HEK293 (cell line): ENCODE data around the gene DNAJC11.

Experiments used
- CTCF ChIA-PET: fragments of 350-600 bp; formaldehyde crosslinking; extraction: SDS; loops from one replicate; lab custom pipeline; 2021; ENCODE audit warnings: antibody characterized with exemption; lab: Yijun Ruan, JAX
- POLR2A ChIA-PET: fragments of 300-600 bp; formaldehyde crosslinking; extraction: SDS; loops from one replicate; lab custom pipeline; 2020; ENCODE audit warnings: antibody characterized with exemption, inconsistent platforms; lab: Yijun Ruan, JAX
- H3K27ac ChIP-seq: fragments of 200-500 bp; sonication (Bioruptor generic); 2 replicates; pipeline ENCODE4 v1.5.1; 2014; ENCODE audit warnings: low read depth, low read length, control low read depth, inconsistent platforms; ENCODE audit errors: extremely low read depth
- H3K36me3 ChIP-seq, 2 experiments: fragments of 200-500 bp in 1 of 2; sonication (Bioruptor generic) in 1 of 2; 1 replicate in 1 of 2; 2 replicates in 1 of 2; pipeline ENCODE4 v1.5.1; 2014 to 2017; ENCODE audit warnings: inconsistent platforms in 2 of 2, low read length in 2 of 2; ENCODE audit not compliant: control insufficient read depth in 2 of 2, insufficient read depth in 1 of 2
- H3K4me1 ChIP-seq: fragments of 200-500 bp; sonication (Bioruptor generic); 2 replicates; pipeline ENCODE4 v1.5.1; 2014; ENCODE audit warnings: mild to moderate bottlenecking, low read length, inconsistent platforms; ENCODE audit not compliant: control insufficient read depth, insufficient read depth
- H3K4me3 ChIP-seq: 2 replicates; pipeline ENCODE4 v1.5.1; 2011; ENCODE audit warnings: low read depth, mild to moderate bottlenecking, control low read depth, low read length, moderate library complexity
- H3K9me3 ChIP-seq: fragments of 200-500 bp; sonication (Bioruptor generic); 2 replicates; pipeline ENCODE4 v1.5.1; 2014; ENCODE audit warnings: low read depth, low read length, inconsistent platforms; ENCODE audit not compliant: control insufficient read depth, insufficient read depth
- KLF16 ChIP-seq: fragments of 450-650 bp; formaldehyde crosslinking; IDR thresholded peaks from 2 replicates; pipeline ENCODE4 v1.5.1; 2017; ENCODE audit warnings: missing biosample characterization, missing genetic modification characterization
- SP7 ChIP-seq: fragments of 450-650 bp; formaldehyde crosslinking; IDR thresholded peaks from 2 replicates; pipeline ENCODE4 v1.5.1; 2016; ENCODE audit warnings: missing biosample characterization, missing genetic modification characterization
- ZNF112 ChIP-seq: fragments of 450-650 bp; formaldehyde crosslinking; IDR thresholded peaks from 2 replicates; pipeline ENCODE4 v1.5.0; 2017; ENCODE audit warnings: missing biosample characterization, missing genetic modification characterization
- ZNF423 ChIP-seq: fragments of 450-650 bp; formaldehyde crosslinking; IDR thresholded peaks from 2 replicates; pipeline ENCODE4 v1.5.1; 2016; ENCODE audit warnings: missing biosample characterization, missing genetic modification characterization
- ZNF654 ChIP-seq: fragments of 450-650 bp; formaldehyde crosslinking; IDR thresholded peaks from 2 replicates; pipeline ENCODE4 v1.5.1; 2016; ENCODE audit warnings: low read depth, missing biosample characterization, missing genetic modification characterization
- ZNF747 ChIP-seq: fragments of 450-650 bp; formaldehyde crosslinking; IDR thresholded peaks from 2 replicates; pipeline ENCODE4 v1.5.1; 2016; ENCODE audit warnings: missing biosample characterization, missing genetic modification characterization
- ZNF785 ChIP-seq: fragments of 450-650 bp; formaldehyde crosslinking; IDR thresholded peaks from 2 replicates; pipeline ENCODE4 v1.5.1; 2016; ENCODE audit warnings: missing biosample characterization, missing genetic modification characterization
- TF ChIP-seq, protein P1 (sequence below): fragments of 450-650 bp; formaldehyde crosslinking; IDR thresholded peaks from 2 replicates; pipeline ENCODE4 v1.5.1; 2016; ENCODE audit warnings: missing biosample characterization, missing genetic modification characterization
- TF ChIP-seq, protein P2 (sequence below): fragments of 450-650 bp; formaldehyde crosslinking; IDR thresholded peaks from 2 replicates; pipeline ENCODE4 v1.5.1; 2016; ENCODE audit warnings: missing biosample characterization, missing genetic modification characterization, borderline replicate concordance
- TF ChIP-seq, protein P3 (sequence below): fragments of 450-650 bp; formaldehyde crosslinking; IDR thresholded peaks from 2 replicates; pipeline ENCODE4 v1.5.1; 2016; ENCODE audit warnings: missing biosample characterization, missing genetic modification characterization
- TF ChIP-seq, protein P4 (sequence below): fragments of 450-650 bp; formaldehyde crosslinking; IDR thresholded peaks from 2 replicates; pipeline ENCODE4 v1.5.1; 2016; ENCODE audit warnings: missing biosample characterization, missing genetic modification characterization

The DNAJC11 gene

DNA sequence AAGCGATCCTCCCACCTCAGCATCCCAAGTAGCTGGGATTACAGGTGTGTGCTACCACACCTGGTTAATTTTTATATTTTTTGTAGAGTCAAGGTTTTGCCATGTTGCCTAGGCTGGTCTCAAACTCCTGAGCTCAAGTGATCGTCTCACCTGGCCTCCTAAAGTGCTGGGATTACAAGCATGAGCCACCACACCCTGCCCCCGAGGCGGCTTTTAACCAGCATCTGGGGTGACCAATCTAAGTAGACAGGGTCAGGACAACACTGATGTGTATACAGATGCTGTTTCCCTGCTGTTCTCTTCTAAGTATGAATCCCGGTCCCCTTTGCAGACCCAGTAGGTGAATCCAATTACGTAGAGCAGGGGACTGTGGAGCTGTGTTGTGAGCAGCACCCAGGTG, 53.1 kb downstream of the DNAJC11 start:
- Histone ChIP-seq H3K4me1 (no peaks in the 10 kb centered on the region), H3K36me3 (peaks cover 0 to 67% of the 10 kb centered on the region in 2 experiments; a peak in 2 of 3 replicates), H3K9me3 (no peaks in the 10 kb centered on the region), H3K27ac (no peak overlapping the region), H3K4me3 (no peak overlapping the region)
- ChIA-PET CTCF (no interaction called here), POLR2A (no interaction called here)
- TF ChIP-seq, protein P1, sequence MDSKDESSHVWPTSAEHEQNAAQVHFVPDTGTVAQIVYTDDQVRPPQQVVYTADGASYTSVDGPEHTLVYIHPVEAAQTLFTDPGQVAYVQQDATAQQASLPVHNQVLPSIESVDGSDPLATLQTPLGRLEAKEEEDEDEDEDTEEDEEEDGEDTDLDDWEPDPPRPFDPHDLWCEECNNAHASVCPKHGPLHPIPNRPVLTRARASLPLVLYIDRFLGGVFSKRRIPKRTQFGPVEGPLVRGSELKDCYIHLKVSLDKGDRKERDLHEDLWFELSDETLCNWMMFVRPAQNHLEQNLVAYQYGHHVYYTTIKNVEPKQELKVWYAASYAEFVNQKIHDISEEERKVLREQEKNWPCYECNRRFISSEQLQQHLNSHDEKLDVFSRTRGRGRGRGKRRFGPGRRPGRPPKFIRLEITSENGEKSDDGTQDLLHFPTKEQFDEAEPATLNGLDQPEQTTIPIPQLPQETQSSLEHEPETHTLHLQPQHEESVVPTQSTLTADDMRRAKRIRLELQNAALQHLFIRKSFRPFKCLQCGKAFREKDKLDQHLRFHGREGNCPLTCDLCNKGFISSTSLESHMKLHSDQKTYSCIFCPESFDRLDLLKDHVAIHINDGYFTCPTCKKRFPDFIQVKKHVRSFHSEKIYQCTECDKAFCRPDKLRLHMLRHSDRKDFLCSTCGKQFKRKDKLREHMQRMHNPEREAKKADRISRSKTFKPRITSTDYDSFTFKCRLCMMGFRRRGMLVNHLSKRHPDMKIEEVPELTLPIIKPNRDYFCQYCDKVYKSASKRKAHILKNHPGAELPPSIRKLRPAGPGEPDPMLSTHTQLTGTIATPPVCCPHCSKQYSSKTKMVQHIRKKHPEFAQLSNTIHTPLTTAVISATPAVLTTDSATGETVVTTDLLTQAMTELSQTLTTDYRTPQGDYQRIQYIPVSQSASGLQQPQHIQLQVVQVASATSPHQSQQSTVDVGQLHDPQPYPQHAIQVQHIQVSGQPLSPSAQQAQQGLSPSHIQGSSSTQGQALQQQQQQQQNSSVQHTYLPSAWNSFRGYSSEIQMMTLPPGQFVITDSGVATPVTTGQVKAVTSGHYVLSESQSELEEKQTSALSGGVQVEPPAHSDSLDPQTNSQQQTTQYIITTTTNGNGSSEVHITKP, result no peak

DNA sequence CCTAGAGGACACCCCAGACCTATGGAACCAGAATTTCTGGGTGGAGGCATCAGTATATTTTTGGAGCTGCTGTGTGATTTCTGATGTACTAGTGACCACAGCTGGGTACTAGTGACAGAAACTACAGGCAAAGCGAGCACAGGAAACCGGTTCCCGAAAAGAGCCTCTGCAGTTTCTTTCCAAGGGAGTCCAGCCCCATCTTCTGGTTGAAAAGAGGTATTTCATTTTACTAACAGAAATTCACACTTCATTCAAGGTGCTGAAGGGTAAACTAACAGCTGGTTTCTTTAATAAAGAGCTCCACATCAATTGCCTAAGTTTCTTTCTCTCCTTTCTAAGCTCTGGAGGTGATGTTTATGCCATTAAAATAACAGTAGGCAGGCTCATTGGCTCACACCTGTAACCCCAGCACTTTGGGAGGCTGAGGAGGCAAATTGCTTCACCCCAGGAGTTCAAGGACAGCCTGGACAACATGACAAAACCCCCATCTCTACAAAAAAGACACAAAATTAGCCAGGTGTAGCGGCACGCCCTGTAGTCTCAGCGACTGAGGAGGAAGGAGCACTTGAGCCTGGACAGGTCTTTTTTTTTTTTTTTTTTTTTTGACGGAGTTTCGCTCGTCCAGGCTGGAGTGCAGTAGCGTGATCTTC, 55.0 kb downstream of the DNAJC11 start:
- H3K4me3 ChIP-seq, result no peak overlapping the region
- CTCF ChIA-PET, result interaction anchor here (0.6 to 2.9 kb wide), 30 partner anchors 9 to 1007 kb away, joined by 3 to 14 read pairs (median 4); partner anchors contain the start of genes HES2, KLHL21 and NOL9
- no peak overlapping the region for H3K27ac ChIP-seq
- TF ChIP-seq ZNF747 (tag by site-specific recombination), result no peak
- TF ChIP-seq, protein P2, sequence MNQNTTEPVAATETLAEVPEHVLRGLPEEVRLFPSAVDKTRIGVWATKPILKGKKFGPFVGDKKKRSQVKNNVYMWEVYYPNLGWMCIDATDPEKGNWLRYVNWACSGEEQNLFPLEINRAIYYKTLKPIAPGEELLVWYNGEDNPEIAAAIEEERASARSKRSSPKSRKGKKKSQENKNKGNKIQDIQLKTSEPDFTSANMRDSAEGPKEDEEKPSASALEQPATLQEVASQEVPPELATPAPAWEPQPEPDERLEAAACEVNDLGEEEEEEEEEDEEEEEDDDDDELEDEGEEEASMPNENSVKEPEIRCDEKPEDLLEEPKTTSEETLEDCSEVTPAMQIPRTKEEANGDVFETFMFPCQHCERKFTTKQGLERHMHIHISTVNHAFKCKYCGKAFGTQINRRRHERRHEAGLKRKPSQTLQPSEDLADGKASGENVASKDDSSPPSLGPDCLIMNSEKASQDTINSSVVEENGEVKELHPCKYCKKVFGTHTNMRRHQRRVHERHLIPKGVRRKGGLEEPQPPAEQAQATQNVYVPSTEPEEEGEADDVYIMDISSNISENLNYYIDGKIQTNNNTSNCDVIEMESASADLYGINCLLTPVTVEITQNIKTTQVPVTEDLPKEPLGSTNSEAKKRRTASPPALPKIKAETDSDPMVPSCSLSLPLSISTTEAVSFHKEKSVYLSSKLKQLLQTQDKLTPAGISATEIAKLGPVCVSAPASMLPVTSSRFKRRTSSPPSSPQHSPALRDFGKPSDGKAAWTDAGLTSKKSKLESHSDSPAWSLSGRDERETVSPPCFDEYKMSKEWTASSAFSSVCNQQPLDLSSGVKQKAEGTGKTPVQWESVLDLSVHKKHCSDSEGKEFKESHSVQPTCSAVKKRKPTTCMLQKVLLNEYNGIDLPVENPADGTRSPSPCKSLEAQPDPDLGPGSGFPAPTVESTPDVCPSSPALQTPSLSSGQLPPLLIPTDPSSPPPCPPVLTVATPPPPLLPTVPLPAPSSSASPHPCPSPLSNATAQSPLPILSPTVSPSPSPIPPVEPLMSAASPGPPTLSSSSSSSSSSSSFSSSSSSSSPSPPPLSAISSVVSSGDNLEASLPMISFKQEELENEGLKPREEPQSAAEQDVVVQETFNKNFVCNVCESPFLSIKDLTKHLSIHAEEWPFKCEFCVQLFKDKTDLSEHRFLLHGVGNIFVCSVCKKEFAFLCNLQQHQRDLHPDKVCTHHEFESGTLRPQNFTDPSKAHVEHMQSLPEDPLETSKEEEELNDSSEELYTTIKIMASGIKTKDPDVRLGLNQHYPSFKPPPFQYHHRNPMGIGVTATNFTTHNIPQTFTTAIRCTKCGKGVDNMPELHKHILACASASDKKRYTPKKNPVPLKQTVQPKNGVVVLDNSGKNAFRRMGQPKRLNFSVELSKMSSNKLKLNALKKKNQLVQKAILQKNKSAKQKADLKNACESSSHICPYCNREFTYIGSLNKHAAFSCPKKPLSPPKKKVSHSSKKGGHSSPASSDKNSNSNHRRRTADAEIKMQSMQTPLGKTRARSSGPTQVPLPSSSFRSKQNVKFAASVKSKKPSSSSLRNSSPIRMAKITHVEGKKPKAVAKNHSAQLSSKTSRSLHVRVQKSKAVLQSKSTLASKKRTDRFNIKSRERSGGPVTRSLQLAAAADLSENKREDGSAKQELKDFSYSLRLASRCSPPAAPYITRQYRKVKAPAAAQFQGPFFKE (tag by site-specific recombination), result no peak
- TF ChIP-seq ZNF423 (tag by site-specific recombination), result no peak
- no peak for TF ChIP-seq ZNF785
- TF ChIP-seq, protein P3, sequence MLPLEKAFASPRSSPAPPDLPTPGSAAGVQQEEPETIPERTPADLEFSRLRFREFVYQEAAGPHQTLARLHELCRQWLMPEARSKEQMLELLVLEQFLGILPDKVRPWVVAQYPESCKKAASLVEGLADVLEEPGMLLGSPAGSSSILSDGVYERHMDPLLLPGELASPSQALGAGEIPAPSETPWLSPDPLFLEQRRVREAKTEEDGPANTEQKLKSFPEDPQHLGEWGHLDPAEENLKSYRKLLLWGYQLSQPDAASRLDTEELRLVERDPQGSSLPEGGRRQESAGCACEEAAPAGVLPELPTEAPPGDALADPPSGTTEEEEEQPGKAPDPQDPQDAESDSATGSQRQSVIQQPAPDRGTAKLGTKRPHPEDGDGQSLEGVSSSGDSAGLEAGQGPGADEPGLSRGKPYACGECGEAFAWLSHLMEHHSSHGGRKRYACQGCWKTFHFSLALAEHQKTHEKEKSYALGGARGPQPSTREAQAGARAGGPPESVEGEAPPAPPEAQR, result no peak
- no peak for TF ChIP-seq KLF16 (tag by site-specific recombination)
- TF ChIP-seq, protein P4, sequence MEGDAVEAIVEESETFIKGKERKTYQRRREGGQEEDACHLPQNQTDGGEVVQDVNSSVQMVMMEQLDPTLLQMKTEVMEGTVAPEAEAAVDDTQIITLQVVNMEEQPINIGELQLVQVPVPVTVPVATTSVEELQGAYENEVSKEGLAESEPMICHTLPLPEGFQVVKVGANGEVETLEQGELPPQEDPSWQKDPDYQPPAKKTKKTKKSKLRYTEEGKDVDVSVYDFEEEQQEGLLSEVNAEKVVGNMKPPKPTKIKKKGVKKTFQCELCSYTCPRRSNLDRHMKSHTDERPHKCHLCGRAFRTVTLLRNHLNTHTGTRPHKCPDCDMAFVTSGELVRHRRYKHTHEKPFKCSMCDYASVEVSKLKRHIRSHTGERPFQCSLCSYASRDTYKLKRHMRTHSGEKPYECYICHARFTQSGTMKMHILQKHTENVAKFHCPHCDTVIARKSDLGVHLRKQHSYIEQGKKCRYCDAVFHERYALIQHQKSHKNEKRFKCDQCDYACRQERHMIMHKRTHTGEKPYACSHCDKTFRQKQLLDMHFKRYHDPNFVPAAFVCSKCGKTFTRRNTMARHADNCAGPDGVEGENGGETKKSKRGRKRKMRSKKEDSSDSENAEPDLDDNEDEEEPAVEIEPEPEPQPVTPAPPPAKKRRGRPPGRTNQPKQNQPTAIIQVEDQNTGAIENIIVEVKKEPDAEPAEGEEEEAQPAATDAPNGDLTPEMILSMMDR (tag by site-specific recombination), result peak; percentile 41; the same call in 1 of the 2 replicates
- no peak for TF ChIP-seq SP7 (tag by site-specific recombination)
- TF ChIP-seq ZNF112 (tag by site-specific recombination), result no peak
- peak; percentile 75 for TF ChIP-seq ZNF654
- TF ChIP-seq, all 188 proteins: peak for 2
- POLR2A ChIA-PET, result no interaction called here
- no peaks in the 10 kb centered on the region for H3K4me1 ChIP-seq
- no peaks in the 10 kb centered on the region for H3K9me3 ChIP-seq
- H3K36me3 ChIP-seq, result peaks cover 0 to 65% of the 10 kb centered on the region in 2 experiments; a peak in 2 of 3 replicates
